HG03108 (cell line): ENCODE results near the gene GPAT3.
"Not testable (repeated sequence)": the region's sequence is repeated elsewhere in the genome, so short reads cannot be mapped to it uniquely, and the experiment has no call there.

Source experiments
- ATAC-seq: cut with Tn5 transposase; IDR thresholded peaks from one replicate; pipeline ENCODE4 v1.9.1; 2021; ENCODE audit warnings: moderate library complexity; ENCODE audit not compliant: unreplicated experiment

Gene GPAT3

GRCh38 chr4:83591730-83592129 is 55.8 kb downstream of the GPAT3 start:
- ATAC-seq: no peak

- ATAC-seq: no peak
Measured at GRCh38 chr4:83599183-83599582, 63.3 kb downstream of the GPAT3 start.

- ATAC-seq: no peak
Measured at GRCh38 chr4:83603129-83603528, 67.2 kb downstream of the GPAT3 start.

- no peak for ATAC-seq
Measured at GRCh38 chr4:83604321-83604720, 68.4 kb downstream of the GPAT3 start.

GRCh38 chr4:83605210-83605609 is 69.3 kb downstream of the GPAT3 start:
- ATAC-seq: no peak

DNA sequence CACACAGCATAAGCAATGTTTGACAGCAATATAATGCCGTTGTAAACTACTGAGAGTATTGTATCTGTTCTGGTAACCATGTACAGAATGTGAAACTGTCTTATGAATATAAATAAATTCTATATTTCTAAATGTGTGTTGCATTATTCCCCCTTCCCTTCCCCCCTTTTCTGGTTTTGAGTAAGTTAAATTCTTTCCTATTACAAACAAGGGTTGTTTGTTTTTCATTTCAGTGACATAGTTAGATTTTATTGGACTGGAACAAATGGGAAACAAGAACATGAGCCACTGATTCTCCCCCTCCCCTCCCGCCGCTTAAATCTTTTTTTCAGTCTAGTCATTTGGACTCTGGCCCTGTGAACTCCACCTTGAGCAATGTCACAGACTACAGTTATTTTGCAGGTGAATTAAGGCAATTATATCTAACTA is 69.8 kb downstream of the GPAT3 start:
- no peak for ATAC-seq

DNA sequence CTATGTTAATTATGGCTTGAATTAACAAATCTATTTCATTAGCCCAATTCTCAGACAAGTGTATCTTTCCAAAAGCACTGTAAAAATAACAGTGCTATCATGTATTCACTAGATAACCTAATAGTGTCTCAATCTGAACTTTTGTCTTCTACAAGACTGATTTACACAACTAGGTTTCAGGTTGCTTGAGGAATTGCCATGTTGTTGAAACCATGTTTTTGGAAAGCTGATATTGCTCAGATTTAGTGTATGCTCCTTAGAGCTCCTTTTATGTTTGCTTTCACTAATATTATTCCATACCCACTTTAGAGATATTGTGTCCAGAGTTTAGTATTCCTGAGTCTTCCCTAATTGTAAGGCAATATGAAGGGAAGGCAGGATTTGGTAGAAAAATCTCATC is 70.6 kb downstream of the GPAT3 start:
- no peak for ATAC-seq

DNA sequence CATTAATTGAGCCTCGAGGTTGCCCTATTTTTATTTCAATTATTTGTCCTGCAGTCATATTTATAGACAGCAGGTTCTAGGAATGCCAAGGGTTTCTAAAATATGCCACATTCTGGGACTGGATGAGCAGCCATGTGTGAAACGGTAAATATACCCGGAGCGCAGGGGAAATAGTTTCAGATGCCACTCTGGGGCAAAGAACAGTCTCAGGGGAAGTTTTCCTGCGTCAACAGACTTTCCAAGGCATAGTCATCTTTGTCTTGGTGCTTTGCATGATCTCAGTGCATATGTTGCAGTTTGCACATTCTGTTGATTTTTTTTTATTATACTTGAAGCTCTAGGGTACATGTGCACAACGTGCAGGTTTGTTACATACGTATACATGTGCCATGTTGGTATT is 71.0 kb downstream of the GPAT3 start:
- ATAC-seq: no peak

DNA sequence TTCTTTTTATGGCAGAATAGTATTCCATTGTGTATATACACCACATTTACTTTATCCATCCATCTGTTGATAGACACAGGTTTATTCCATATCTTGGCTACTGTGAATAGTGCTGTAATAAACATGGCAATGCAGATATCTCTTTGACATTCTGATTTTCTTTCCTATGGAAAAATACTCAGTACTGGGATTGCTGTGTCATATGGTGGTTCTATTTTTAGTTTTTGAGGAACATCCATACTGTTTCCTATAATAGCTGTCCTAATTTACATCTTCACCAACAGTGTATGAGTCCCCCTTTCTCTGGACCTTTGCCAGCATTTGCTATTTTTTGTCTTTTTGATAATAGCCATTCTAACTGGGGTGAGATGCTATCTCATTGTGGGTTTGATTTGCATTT is 73.5 kb downstream of the GPAT3 start:
- no peak for ATAC-seq

DNA sequence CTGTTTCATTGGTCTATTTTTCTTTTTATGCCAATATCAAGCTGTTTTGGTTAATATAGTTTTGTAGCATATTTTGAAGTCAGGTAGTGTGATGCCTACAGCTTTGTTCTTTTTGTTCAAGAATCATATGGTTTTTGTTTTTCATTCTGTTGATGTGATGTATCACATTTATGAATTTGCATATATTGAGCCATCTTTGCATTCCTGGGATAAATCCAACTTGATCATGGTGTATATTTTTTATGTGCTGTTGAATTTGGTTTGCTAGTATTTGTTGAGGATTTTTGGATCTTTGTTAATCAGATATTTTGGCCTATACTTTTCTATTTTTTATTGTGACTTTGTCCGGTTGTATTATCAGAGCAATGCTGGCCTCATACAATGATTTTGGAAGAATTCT is 74.8 kb downstream of the GPAT3 start:
- no peak for ATAC-seq

DNA sequence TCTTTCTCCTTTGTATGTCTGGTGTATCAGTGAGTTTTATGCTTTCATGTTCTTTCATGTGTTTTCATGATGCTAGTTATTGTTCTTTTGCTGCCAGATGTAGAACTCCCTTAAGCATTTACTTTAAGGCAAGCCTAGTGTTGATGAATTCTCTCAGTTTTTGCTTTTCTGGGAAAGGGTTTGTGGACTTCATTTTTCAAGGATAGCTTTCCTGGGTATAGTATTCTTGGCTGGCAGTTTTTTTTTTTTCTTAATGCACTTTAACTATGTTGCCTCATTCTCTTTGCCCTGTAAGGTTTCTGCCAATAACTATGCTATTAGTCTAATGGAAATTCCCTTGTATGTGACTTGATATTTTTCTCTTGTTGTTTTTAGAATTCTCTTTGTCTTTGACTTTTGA is 77.1 kb downstream of the GPAT3 start:
- no peak for ATAC-seq

- no peak for ATAC-seq
Measured at GRCh38 chr4:83613994-83614393, 78.1 kb downstream of the GPAT3 start.

GRCh38 chr4:83616252-83616651 is 80.3 kb downstream of the GPAT3 start:
- ATAC-seq: no peak

GRCh38 chr4:83617371-83618035 is 81.6 kb downstream of the GPAT3 start:
- ATAC-seq: no peak

- ATAC-seq: no peak
Measured at GRCh38 chr4:83618431-83618830, 82.5 kb downstream of the GPAT3 start.

- ATAC-seq: no peak
Measured at GRCh38 chr4:83618991-83619645, 83.2 kb downstream of the GPAT3 start.

GRCh38 chr4:83622127-83622526 is 86.2 kb downstream of the GPAT3 start:
- ATAC-seq: not testable (repeated sequence)

- ATAC-seq: no peak
Measured at GRCh38 chr4:83625821-83626220, 89.9 kb downstream of the GPAT3 start.

GRCh38 chr4:83626245-83626836 is 90.4 kb downstream of the GPAT3 start:
- ATAC-seq: no peak

- no peak for ATAC-seq
Measured at GRCh38 chr4:83629945-83630721, 94.2 kb downstream of the GPAT3 start.

DNA sequence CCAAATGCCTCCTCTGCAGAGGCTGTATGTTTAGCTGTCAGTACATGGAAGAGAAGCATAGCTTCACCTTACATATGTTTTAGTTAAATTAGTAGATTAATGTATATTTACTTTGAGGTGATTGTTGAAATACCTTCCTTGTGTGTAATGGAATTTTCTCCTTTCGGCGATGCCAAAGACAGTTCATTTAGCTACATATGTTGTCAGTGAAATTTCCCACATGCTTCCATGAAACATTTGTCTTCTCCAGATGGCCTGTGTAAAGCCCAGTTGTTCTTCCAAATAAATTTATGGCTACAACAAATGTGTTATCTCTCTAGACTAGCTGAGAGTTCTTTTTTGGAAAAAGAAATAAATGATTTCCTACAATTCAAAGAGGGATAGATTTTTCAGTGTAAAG is 95.2 kb downstream of the GPAT3 start:
- no peak for ATAC-seq

GRCh38 chr4:83636930-83637329 is 101.0 kb downstream of the GPAT3 start:
- ATAC-seq: no peak
